GM19467 (cell line): ENCODE results near the gene DOK3.

Source experiments
- ATAC-seq: cut with Tn5 transposase; IDR thresholded peaks from one replicate; pipeline ENCODE4 v1.9.1; 2021; ENCODE audit warnings: mild to moderate bottlenecking, moderate library complexity; ENCODE audit not compliant: unreplicated experiment

The DOK3 gene

DNA sequence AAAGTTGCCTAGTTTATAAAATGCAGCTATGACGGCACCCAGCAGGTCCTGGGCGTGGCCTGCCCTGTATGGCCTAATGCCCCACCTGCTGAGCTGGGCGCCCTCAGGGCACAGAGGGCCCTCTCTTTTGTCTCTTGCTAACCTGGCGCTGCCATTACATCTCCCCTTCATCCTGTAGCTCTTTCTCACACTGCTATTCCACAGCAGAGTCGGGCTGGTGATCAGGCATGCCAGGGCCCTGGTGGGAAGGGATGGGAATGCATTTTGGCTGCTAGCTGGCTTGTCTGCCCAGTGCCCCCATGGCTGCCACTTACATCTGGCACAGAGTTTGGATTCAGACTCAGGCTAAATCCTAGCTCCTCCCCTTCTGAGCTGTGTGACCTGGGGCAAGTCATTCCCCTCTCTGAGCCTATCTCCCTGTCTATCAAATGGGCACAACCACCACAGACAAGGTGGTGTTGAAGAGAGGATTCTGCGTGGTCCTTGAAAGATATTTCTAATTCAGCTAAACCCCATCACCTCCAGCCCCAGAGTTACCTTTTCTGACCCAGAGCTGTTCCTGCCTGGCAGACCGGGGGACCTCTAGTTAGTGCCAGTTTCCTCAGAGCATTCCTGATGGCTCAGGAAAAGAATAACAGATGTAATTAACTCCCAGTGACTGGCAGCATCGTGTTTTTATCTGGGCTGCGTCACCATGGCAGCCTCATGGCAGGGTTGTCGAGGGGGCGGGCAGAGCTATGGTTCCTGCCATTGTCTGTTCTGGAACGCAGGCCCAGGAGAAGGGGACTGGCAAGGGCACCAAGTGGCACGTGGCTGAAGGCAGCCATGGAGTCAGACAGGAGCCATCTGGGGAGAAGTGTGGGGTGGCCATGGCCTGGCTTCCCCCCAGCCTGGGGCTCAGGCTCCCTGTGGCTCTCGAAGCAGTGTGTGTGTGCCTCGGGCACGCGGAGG is 56.7 kb downstream of the DOK3 start:
- no peak for ATAC-seq
